ENCODE data around the gene TMEM151B. TPM values are rescaled to one million over a fixed set of nuclear protein-coding genes. Genes with fewer than 3 reads are reported as not detected.
A peak's percentile ranks its signal among the peaks of the same experiment; 100 is the strongest.
"Not testable (repeated sequence)": the region's sequence is repeated elsewhere in the genome, so short reads cannot be mapped to it uniquely, and the experiment has no call there.

The TMEM151B gene
- total RNA-seq, 4 donors from 2014 or later, result 0.11 TPM; not detected in 3

DNA sequence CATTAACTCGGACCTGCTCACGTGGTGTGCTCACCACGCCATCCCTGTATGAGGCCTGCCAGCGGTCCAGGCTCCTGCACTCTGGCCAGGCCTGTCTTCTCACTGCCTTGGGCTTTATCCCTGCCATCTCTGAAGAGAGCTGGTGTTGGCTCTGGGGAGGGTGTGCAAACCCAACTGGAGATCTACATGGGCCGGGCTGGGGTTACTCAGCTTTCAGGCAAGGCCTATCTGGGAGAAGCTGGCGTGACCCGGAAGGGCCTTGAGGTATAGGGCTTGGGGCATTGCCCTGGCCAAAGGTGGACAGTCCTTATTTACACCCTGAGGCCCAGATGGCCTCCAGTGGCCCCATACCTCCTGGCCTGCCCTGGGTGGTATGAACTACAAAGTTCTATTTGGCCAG lies 41.8 kb upstream of the TMEM151B start:
- TF ChIP-seq, protein P1, sequence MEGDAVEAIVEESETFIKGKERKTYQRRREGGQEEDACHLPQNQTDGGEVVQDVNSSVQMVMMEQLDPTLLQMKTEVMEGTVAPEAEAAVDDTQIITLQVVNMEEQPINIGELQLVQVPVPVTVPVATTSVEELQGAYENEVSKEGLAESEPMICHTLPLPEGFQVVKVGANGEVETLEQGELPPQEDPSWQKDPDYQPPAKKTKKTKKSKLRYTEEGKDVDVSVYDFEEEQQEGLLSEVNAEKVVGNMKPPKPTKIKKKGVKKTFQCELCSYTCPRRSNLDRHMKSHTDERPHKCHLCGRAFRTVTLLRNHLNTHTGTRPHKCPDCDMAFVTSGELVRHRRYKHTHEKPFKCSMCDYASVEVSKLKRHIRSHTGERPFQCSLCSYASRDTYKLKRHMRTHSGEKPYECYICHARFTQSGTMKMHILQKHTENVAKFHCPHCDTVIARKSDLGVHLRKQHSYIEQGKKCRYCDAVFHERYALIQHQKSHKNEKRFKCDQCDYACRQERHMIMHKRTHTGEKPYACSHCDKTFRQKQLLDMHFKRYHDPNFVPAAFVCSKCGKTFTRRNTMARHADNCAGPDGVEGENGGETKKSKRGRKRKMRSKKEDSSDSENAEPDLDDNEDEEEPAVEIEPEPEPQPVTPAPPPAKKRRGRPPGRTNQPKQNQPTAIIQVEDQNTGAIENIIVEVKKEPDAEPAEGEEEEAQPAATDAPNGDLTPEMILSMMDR (IDR thresholded peaks at IDR 0.05 in 4 of 5, conservative IDR thresholded peaks at IDR 0.05 in 1 of 5), result no peak
- Histone ChIP-seq H3K4me1 (peaks cover 75 to 79% of the 10 kb centered on the region in 2 donors), H3K27me3 (no peaks in the 10 kb centered on the region), H3K9me3 (no peaks in the 10 kb centered on the region), H3K27ac (peak overlapping the region; percentile 95 to 99 (median 98)), H3K36me3 (peaks cover 0 to 8% of the 10 kb centered on the region in 2 donors), H3K4me3 (peak overlapping the region in 3 of 4 donors; percentile 31 to 51 (median 41))
- DNase-seq (no peak), ATAC-seq (peak in 1 of 2 donors; percentile 2)
- intact Hi-C loops (cut with DNase I; ENCODE audit: low total_unique reads) (loop anchor here (5.0 kb wide), 1 partner anchor 236 kb away; no protein-coding TSS in a partner anchor), in situ Hi-C loops (cut with MboI; ENCODE audit: low sequenced_read_pairs in 4 of 4) (loop anchor here in 1 of 4 donors (25.0 kb wide), 1 partner anchor 116 kb away; no protein-coding TSS in a partner anchor)

DNA sequence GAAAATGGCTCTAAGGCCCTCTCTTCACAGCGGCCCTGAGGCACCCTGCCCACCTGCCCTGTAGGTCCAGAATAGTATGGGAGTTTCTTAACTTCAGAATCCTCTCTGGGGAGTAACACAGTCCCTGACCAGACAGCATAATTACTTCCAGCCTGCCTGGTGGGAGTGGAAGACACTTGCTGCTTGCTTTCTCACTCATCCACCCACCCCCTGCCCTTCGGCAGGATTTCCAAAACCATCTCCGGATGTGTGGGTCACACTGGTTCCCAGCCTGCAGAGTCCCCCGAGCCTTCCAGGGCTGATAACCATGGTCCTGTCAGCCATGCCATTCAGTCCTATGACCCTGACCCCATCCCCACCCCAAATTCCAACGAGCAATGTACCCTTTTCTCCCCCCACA lies 41.4 kb upstream of the TMEM151B start:
- DNase-seq, result no peak
- H3K4me3 ChIP-seq, result no peak overlapping the region
- TF ChIP-seq, protein P1 (IDR thresholded peaks at IDR 0.05 in 4 of 5, conservative IDR thresholded peaks at IDR 0.05 in 1 of 5), result no peak
- no peak for TF ChIP-seq POLR2A (IDR thresholded peaks at IDR 0.05)
- in situ Hi-C loops (cut with MboI; ENCODE audit: low sequenced_read_pairs in 4 of 4) (loop anchor here in 1 of 4 donors (25.0 kb wide), 1 partner anchor 117 kb away; no protein-coding TSS in a partner anchor), intact Hi-C loops (cut with DNase I; ENCODE audit: low total_unique reads) (loop anchor here (5.0 kb wide), 1 partner anchor 237 kb away; no protein-coding TSS in a partner anchor)
- H3K27ac ChIP-seq, result peak overlapping the region; percentile 95 to 99 (median 98)
- H3K36me3 ChIP-seq, result peaks cover 0 to 8% of the 10 kb centered on the region in 2 donors
- peaks cover 79 to 81% of the 10 kb centered on the region in 2 donors for H3K4me1 ChIP-seq
- ATAC-seq, result peak in 1 of 2 donors; percentile 3
- no peaks in the 10 kb centered on the region for H3K27me3 ChIP-seq
- H3K9me3 ChIP-seq, result no peaks in the 10 kb centered on the region

DNA sequence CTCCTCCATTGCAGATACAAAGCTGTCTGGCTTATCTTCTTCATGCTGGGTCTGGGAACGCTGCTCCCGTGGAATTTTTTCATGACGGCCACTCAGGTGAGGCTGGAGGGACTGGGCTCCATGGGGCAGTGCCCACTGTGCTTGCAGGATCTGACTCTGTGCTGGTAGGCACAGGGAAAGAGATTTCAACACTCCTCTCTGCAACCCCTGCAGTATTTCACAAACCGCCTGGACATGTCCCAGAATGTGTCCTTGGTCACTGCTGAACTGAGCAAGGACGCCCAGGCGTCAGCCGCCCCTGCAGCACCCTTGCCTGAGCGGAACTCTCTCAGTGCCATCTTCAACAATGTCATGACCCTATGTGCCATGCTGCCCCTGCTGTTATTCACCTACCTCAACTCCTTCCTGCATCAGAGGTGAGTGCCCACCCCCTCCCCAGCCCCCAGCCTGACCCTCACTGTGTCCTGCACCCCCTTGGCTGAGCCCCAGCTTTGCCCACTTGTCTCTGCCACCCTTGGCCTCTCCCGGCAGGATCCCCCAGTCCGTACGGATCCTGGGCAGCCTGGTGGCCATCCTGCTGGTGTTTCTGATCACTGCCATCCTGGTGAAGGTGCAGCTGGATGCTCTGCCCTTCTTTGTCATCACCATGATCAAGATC lies 40.7 kb upstream of the TMEM151B start:
- Histone ChIP-seq H3K27me3 (no peaks in the 10 kb centered on the region), H3K27ac (peak overlapping the region; percentile 95 to 99 (median 98)), H3K4me1 (peaks cover 79 to 81% of the 10 kb centered on the region in 2 donors), H3K4me3 (no peak overlapping the region), H3K9me3 (no peaks in the 10 kb centered on the region), H3K36me3 (peaks cover 0 to 8% of the 10 kb centered on the region in 2 donors)
- DNase-seq (peak; percentile 88 to 94), ATAC-seq (peak; percentile 80 to 82)
- TF ChIP-seq, protein P1 (IDR thresholded peaks at IDR 0.05 in 4 of 5, conservative IDR thresholded peaks at IDR 0.05 in 1 of 5), result no peak
- TF ChIP-seq POLR2A (IDR thresholded peaks at IDR 0.05), result peak; percentile 57 to 76
- intact Hi-C loops (cut with DNase I; ENCODE audit: low total_unique reads), result loop anchor here (5.0 kb wide), 1 partner anchor 237 kb away; no protein-coding TSS in a partner anchor
- in situ Hi-C loops (cut with MboI; ENCODE audit: low sequenced_read_pairs in 4 of 4), result loop anchor here in 2 of 4 donors (10.0 to 25.0 kb wide), 2 partner anchors 55 to 117 kb away; no protein-coding TSS in a partner anchor

DNA sequence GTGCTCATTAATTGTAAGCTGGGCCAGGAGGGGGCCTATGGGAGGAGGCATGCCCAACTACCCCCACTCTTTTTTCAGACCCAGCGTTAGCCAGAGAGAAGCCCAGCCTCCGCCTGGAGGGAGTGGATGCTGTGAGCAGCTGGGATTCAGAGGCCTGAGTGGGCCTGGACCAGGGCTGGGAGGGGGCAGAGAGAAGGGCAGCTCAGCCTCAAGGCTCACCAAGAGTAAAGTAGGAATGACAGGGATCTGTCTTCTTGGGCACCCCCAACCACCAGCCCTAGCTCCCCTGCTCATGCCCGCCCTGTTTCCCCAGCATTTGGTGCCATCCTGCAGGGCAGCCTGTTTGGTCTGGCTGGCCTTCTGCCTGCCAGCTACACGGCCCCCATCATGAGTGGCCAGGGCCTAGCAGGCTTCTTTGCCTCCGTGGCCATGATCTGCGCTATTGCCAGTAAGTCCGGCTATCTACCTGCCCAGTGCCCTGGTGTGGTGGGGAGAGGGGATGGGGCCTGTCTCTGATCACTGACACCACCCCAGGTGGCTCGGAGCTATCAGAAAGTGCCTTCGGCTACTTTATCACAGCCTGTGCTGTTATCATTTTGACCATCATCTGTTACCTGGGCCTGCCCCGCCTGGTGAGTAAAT lies 40.1 kb upstream of the TMEM151B start:
- Histone ChIP-seq H3K27ac (peak overlapping the region; percentile 95 to 99 (median 98)), H3K4me1 (peaks cover 77 to 81% of the 10 kb centered on the region in 2 donors), H3K4me3 (no peak overlapping the region), H3K9me3 (no peaks in the 10 kb centered on the region), H3K27me3 (no peaks in the 10 kb centered on the region), H3K36me3 (peaks cover 0 to 8% of the 10 kb centered on the region in 2 donors)
- ATAC-seq (no peak), DNase-seq (no peak)
- TF ChIP-seq POLR2A (IDR thresholded peaks at IDR 0.05), result no peak
- TF ChIP-seq, protein P1 (IDR thresholded peaks at IDR 0.05 in 4 of 5, conservative IDR thresholded peaks at IDR 0.05 in 1 of 5), result no peak
- intact Hi-C loops (cut with DNase I; ENCODE audit: low total_unique reads) (no loop called here), in situ Hi-C loops (cut with MboI; ENCODE audit: low sequenced_read_pairs in 4 of 4) (loop anchor here in 2 of 4 donors (10.0 to 25.0 kb wide), 2 partner anchors 55 to 118 kb away; no protein-coding TSS in a partner anchor)

DNA sequence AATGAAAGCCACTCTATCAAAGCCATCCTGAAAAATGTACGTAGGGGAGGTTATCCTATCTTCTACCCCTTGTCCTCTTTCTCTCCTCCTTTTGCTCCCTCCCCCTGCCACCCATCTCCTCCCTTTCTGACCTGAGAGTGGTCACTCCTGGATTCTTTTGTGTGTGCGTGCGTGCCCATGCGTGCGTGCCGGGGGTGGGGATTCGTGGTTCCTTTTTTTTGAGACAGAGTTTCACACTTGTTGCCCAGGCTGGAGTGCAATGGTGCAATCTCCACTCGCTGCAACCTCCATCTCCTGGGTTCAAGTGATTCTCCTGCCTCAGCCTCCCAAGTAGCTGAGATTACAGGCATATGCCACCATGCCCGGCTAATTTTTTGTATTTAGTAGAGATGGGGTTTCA lies 38.8 kb upstream of the TMEM151B start:
- peak overlapping the region; percentile 95 to 99 (median 98) for H3K27ac ChIP-seq
- H3K27me3 ChIP-seq; H3K9me3 ChIP-seq; H3K36me3 ChIP-seq; H3K4me3 ChIP-seq; ATAC-seq; DNase-seq; intact Hi-C loops (cut with DNase I; ENCODE audit: low total_unique reads): not testable (repeated sequence)
- H3K4me1 ChIP-seq, result peaks cover 70 to 72% of the 10 kb centered on the region in 2 donors
- in situ Hi-C loops (cut with MboI; ENCODE audit: low sequenced_read_pairs in 4 of 4), result loop anchor here in 2 of 4 donors (10.0 to 25.0 kb wide), 2 partner anchors 57 to 119 kb away; no protein-coding TSS in a partner anchor
